Upper lobe of left lung (tissue), 6 donors: ENCODE measurements around the gene PTCH1. TPM values are rescaled to one million over a fixed set of nuclear protein-coding genes. Genes with fewer than 3 reads are reported as not detected.

Source experiments
- ATAC-seq, 2 donors: fragments of 200-7000 bp; cut with Tn5 transposase; one replicate each; pipeline ENCODE4 v1.9.1; 2022; ENCODE audit warnings: mild to moderate bottlenecking in 2 of 2, moderate library complexity in 2 of 2; ENCODE audit not compliant: low FRiP score in 2 of 2
- DNase-seq, 2 donors: peaks; one replicate each; pipeline ENCODE4 v3.0.0-alpha.2; 2019 to 2020
- H3K27ac ChIP-seq, 4 donors: fragments of 200-600 bp; sonication (generic); one replicate each; pipeline ENCODE4 v1.5.1; 2016 to 2019
- H3K27me3 ChIP-seq, 4 donors: fragments of 200-600 bp; sonication (generic); one replicate each; pipeline ENCODE4 v1.5.1; 2017 to 2019
- H3K36me3 ChIP-seq, 4 donors: fragments of 200-600 bp; sonication (generic); one replicate each; pipeline ENCODE4 v1.5.1; 2016 to 2019
- H3K4me1 ChIP-seq, 4 donors: fragments of 200-600 bp; sonication (generic); one replicate each; pipeline ENCODE4 v1.5.1; 2018 to 2019
- H3K4me3 ChIP-seq, 4 donors: fragments of 200-600 bp; sonication (generic); one replicate each; pipeline ENCODE4 v1.5.1; 2017 to 2019; ENCODE audit warnings: mild to moderate bottlenecking in 2 of 4, moderate library complexity in 1 of 4
- H3K9me3 ChIP-seq, 4 donors: fragments of 200-600 bp; sonication (generic); one replicate each; pipeline ENCODE4 v1.5.1; 2018 to 2019
- CTCF ChIP-seq, 6 experiments: fragments of 450-650 bp in 4 of 6; fragments of 200-600 bp in 2 of 6; sonication (generic) in 2 of 6; IDR thresholded peaks; one replicate each; pipeline ENCODE4 v1.5.1; 2016 to 2019; ENCODE audit warnings: antibody characterized with exemption in 6 of 6
- EP300 ChIP-seq, 4 donors: sonication (generic); formaldehyde crosslinking; IDR thresholded peaks; one replicate each; pipeline ENCODE4 v1.5.1; 2017; ENCODE audit warnings: antibody characterized with exemption in 4 of 4, control low read depth in 2 of 4
- POLR2A ChIP-seq, 4 donors: fragments of 450-650 bp; IDR thresholded peaks; one replicate each; pipeline ENCODE4 v1.5.1; 2016 to 2017; ENCODE audit warnings: antibody characterized with exemption in 4 of 4, mild to moderate bottlenecking in 2 of 4
- POLR2AphosphoS5 ChIP-seq, 2 donors: sonication (generic); formaldehyde crosslinking; IDR thresholded peaks; one replicate each; pipeline ENCODE4 v1.5.1; 2017; ENCODE audit warnings: antibody characterized with exemption in 2 of 2
- WGBS, 2 donors: methylation state at CpG; one replicate each; pipeline ENCODE4 v1.1.5; 2017 to 2018; 5-methylcytosine and 5-hydroxymethylcytosine counted together
- total RNA-seq, 6 donors: library from RNA; depleted of rRNA in 4 of 6; stranded (reverse); fragments of >200 nt in 4 of 6; gene quantifications; one replicate each; pipeline versions ENCODE4 v1.1.0 to v1.2.1, GENCODE V29; 2016 to 2021
- donor health status: DM: no; HTN: no; CAD: no; lungs with moderate emphysema.
- donor health status: DM: no; HTN: yes; CAD: no; lungs with severe emphysema.

Gene PTCH1
- total RNA-seq, 6 donors from 2014 or later, result 7.4 to 28.0 (median 13.9) TPM

- TF ChIP-seq POLR2A (IDR thresholded peaks at IDR 0.05) (no peak), EP300 (IDR thresholded peaks at IDR 0.05) (no peak), CTCF (IDR thresholded peaks at IDR 0.05) (no peak), POLR2AphosphoS5 (IDR thresholded peaks at IDR 0.05) (no peak)
- WGBS, 2 donors, result 87 to 91% methylated on average over 6 of the region's 6 CpGs
- H3K36me3 ChIP-seq, result no peaks in the 10 kb centered on the region
- DNase-seq (no peak), ATAC-seq (no peak)
- peaks cover 0 to 16% (median 0%) of the 10 kb centered on the region in 4 donors for H3K27me3 ChIP-seq
- H3K4me1 ChIP-seq, result peaks cover 20 to 39% (median 26%) of the 10 kb centered on the region in 4 donors
- no peak overlapping the region for H3K4me3 ChIP-seq
- H3K9me3 ChIP-seq, result no peaks in the 10 kb centered on the region
- H3K27ac ChIP-seq, result no peak overlapping the region
These were observed 13.4 kb downstream of the PTCH1 start for GRCh38 chr9:95503369-95503768.

GRCh38 chr9:95502248-95502647 is 14.5 kb downstream of the PTCH1 start:
- no peak overlapping the region for H3K27ac ChIP-seq
- DNase-seq (no peak), ATAC-seq (no peak)
- no peak overlapping the region for H3K4me3 ChIP-seq
- no peaks in the 10 kb centered on the region for H3K9me3 ChIP-seq
- H3K4me1 ChIP-seq, result peaks cover 29 to 45% (median 36%) of the 10 kb centered on the region in 4 donors
- H3K27me3 ChIP-seq, result peaks cover 0 to 9% (median 0%) of the 10 kb centered on the region in 4 donors
- TF ChIP-seq POLR2A (IDR thresholded peaks at IDR 0.05), result no peak
- TF ChIP-seq POLR2AphosphoS5 (IDR thresholded peaks at IDR 0.05), result no peak
- TF ChIP-seq EP300 (IDR thresholded peaks at IDR 0.05), result no peak
- TF ChIP-seq CTCF (IDR thresholded peaks at IDR 0.05), result no peak
- H3K36me3 ChIP-seq, result no peaks in the 10 kb centered on the region
- 88 to 98% methylated on average over 3 of the region's 3 CpGs for WGBS, 2 donors

GRCh38 chr9:95499847-95500246 is 16.9 kb downstream of the PTCH1 start:
- WGBS, 2 donors, result 58 to 61% methylated on average over 7 to 9 of the region's 9 CpGs
- no peak overlapping the region for H3K27ac ChIP-seq

GRCh38 chr9:95499046-95499676 is 17.6 kb downstream of the PTCH1 start:
- no peak overlapping the region for H3K4me3 ChIP-seq
- H3K27ac ChIP-seq, result peak overlapping the region in 1 of 4 donors; percentile 7
- TF ChIP-seq POLR2AphosphoS5 (IDR thresholded peaks at IDR 0.05) (no peak), POLR2A (IDR thresholded peaks at IDR 0.05) (no peak)
- ATAC-seq (no peak), DNase-seq (no peak)
- 74 to 80% methylated on average over 6 of the region's 6 CpGs for WGBS, 2 donors
- H3K36me3 ChIP-seq, result no peaks in the 10 kb centered on the region
- peaks cover 22 to 41% (median 33%) of the 10 kb centered on the region in 4 donors for H3K4me1 ChIP-seq
- no peaks in the 10 kb centered on the region for H3K9me3 ChIP-seq
- H3K27me3 ChIP-seq, result no peaks in the 10 kb centered on the region

More at GRCh38 chr9:95499847-95500246, 16.9 kb downstream of the PTCH1 start:
- no peak for DNase-seq
- no peak for ATAC-seq
- Histone ChIP-seq H3K36me3 (no peaks in the 10 kb centered on the region), H3K4me3 (no peak overlapping the region), H3K27me3 (no peaks in the 10 kb centered on the region), H3K9me3 (no peaks in the 10 kb centered on the region), H3K4me1 (peaks cover 25 to 42% (median 31%) of the 10 kb centered on the region in 4 donors)
- TF ChIP-seq EP300 (IDR thresholded peaks at IDR 0.05), result peak in 1 of 4 donors; percentile 0
- TF ChIP-seq POLR2AphosphoS5 (IDR thresholded peaks at IDR 0.05), result peak in 1 of 2 donors; percentile 37
- no peak for TF ChIP-seq CTCF (IDR thresholded peaks at IDR 0.05)

GRCh38 chr9:95498641-95499040 is 18.1 kb downstream of the PTCH1 start:
- Histone ChIP-seq H3K36me3 (no peaks in the 10 kb centered on the region), H3K9me3 (no peaks in the 10 kb centered on the region), H3K4me3 (no peak overlapping the region), H3K27me3 (no peaks in the 10 kb centered on the region), H3K4me1 (peaks cover 19 to 43% (median 33%) of the 10 kb centered on the region in 4 donors), H3K27ac (peak overlapping the region in 1 of 4 donors; percentile 7)
- TF ChIP-seq POLR2AphosphoS5 (IDR thresholded peaks at IDR 0.05), result no peak
- TF ChIP-seq CTCF (IDR thresholded peaks at IDR 0.05), result no peak
- no peak for TF ChIP-seq EP300 (IDR thresholded peaks at IDR 0.05)
- TF ChIP-seq POLR2A (IDR thresholded peaks at IDR 0.05), result no peak
- no peak for ATAC-seq
- 53 to 54% methylated on average over 4 of the region's 4 CpGs for WGBS, 2 donors
- DNase-seq, result no peak
